ENCODE data around the gene NRL.
"Not testable (repeated sequence)": the region's sequence is repeated elsewhere in the genome, so short reads cannot be mapped to it uniquely, and the experiment has no call there.

Gene NRL

DNA sequence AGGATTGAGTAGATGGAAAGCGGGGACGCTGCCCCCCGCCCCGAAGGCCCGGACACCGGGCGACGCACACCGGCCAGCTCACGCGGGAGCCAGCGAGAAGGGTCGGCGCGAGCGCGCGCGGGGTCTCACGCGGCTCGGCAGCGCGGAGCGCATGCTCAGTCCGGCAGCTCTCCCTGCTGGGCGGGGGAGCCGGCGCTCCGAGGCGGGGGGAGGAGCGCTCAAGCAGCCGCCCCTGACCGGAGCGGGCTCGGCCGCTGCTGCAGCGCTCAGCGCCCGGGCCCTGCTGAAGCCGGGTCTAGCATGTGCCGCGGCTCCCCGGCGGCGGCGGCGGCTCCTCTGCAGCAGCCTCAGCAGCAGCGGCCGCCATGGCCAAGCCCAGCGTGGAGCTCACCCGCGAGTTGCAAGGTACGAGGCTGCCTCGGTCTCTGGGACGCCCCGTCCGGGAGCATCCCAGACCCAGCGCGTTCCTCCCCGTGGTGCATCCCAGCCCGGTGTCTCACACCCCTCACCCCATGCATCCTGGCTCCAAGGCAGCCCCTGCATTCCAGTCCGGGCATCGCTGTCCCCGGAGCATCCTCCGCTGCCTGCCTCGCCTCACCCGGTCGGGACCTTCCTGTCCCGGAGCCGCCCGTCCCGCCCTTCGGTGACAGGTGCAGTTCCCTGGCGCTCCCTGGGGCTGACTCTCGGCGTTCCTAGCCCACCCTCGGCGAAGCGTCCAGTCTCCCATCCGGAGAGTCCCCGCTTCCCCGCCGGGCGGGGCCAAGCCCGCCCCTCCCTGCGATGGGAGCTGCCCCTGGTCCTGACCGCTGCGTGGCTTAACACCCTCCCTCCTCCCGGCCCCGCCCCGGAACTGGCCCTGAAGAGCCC, 62.7 kb downstream of the NRL start, which contains the start of gene CARMIL3:
TSS of gene CARMIL3 (plus strand) at position 221 of the 867 bp plus-strand sequence. CDS start at position 366, 145 bp downstream.
- FAIRE-seq: no peak

DNA sequence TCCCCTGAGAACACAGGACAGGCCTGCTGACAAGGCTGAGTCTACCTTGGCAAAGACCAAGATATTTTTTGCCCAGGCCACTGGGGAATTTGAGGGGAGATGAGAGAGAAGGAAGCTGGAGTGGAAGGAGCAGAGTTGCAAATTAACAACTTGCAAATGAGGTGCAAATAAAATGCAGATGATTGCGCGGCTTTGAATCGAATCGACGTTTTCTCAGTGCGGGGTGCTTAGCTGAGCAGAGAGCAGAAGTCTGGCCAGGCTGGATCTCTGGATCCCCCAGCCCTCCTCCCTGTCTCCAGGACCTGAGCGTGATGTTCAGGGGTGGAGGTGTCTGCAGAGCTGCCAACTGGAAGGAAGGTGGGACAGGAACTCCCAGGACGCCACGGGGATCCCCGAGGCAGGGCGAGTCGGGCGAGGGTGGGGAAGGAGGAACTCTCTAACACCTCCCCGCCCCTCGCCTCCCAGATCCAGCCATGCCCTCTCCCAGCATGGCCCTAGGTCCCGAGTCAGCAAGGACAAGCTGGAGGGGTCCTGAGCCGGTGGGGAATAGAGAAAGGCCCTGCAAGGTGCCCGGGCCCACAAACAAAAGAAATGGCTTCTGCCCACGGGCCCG, 63.5 kb downstream of the NRL start:
- no peak for FAIRE-seq

DNA sequence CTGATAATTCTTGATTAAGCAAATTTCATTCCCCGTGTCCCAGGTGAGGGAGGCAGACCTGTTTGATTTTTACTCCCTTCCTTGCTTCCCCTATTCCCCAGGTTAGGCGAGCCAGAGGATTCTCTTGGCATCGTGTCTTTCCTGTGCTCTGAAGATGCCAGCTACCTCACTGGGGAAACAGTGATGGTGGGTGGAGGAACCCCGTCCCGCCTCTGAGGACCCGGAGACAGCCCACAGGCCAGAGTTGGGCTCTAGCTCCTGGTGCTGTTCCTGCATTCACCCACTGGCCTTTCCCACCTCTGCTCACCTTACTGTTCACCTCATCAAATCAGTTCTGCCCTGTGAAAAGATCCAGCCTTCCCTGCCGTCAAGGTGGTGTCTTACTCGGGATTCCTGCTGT, 64.0 kb downstream of the NRL start:
- not testable (repeated sequence) for FAIRE-seq

- not testable (repeated sequence) for FAIRE-seq
These were observed 65.7 kb downstream of the NRL start for GRCh38 chr14:24049002-24049401.

DNA sequence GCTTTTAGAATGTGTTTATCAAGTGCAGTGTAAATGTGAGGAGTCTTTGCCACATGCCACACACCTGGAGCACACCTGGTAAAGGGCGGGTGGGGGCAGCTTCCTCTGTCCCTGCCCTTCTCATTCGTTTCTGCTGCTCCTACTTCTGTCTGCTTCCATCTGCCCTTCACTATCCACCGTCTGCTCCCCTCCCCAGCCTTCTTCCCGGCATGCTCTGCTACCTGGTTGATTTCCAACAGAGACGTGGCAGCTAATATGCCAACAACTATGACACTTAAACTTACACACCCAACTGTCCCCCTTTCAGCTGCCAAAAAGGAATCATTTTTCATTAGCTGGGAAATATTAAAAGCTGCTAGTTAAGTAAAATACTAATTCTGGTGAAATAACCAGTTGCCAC, 72.0 kb downstream of the NRL start:
- FAIRE-seq: no peak

DNA sequence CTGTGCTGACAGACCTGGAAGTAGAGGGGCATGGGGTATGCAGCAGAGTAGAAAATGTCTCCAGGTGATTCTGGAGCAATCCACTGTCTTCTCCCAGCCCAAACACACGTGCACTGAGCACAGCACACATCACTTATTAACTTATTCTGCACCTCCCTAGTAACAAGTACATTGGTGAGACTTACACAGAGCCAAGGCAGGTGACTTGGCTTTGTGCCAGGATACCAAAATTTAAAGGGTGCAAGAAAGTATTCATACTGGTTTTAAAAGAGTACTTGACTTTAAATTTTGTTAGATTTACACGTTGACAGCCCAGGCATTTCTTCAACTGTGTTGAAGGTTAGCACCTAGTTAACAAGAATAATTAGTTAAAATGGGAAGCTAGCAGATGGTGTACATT, 74.1 kb downstream of the NRL start:
- FAIRE-seq: no peak

DNA sequence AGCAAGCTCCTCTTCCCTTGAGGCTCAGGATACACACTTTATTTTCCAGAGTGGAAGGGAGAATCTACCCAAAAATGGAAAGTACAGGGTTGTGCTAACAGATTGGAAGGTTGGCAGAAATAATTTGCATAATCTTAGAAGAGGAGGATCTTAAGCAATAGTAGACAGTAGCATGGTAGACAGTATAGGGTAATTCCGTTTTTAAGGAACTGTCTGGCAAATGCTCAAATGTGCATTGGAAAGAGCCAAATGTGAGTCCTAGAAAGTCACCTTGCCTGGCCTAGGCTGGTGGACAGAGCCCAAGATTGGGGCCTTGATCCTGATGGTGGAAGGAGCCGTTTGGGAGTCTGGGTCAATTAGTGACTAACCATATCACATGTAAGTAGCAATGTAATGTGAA, 76.1 kb downstream of the NRL start:
- no peak for FAIRE-seq

GRCh38 chr14:24037658-24038037, 77.1 kb downstream of the NRL start:
- no peak for FAIRE-seq

GRCh38 chr14:24036963-24037657, 77.6 kb downstream of the NRL start:
- FAIRE-seq: not testable (repeated sequence)

DNA sequence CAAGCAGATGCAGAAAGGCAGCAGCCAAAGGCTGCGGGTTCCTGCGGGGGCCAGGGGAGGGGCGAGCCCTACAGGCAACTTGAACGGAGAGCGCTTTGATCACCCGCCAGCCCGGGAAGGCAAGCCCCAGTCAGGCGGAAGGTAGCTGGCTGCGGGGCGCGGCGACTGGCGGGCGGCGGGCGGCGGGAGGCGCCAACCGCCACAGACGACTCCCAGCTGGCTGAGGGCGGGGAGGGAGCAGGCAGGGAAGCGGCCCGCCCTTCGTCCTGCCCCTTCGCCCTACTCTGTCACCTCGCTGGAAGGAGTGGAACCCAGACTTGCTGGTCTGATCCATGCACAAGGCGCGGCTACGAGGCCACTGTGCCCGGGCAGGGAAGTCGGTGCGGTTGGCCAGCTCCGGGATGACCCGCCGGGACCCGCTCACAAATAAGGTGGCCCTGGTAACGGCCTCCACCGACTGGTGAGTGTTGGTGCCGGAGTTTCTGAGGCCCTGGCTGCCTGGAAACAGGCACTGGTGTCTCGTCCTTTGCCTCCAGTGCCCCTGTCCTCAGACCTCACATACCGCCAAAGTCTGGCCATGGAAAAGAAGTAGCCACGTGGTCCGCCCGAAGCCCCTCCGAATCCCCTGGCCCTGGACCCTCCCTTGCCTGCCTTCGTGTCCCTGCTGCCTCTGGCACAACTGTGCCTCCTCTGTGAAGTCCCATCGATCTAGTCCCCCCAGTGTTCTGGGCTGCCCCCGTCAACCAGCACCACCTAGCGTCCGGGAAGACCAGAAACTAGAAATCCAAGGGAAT, 78.4 kb downstream of the NRL start:
- no peak for FAIRE-seq

DNA sequence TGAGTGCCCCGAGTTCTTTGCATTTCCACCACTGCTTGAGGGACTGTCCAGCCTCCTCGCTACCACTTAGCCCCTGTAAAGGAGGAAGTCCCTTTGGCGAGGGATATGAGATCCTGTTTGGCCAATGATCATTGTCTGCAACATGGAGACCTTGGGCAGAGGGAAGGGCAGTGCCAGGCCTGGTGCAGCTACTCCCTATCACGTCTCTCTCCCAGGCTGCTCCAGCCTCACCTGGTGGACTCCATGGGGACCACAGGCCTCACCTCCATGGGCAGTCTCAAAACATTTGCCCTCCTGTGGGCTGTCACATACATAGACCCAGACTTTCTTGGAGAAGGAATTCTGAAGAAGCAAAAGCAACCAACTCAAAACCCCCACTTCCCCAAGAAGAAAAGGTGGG, 79.0 kb downstream of the NRL start:
- FAIRE-seq: not testable (repeated sequence)

DNA sequence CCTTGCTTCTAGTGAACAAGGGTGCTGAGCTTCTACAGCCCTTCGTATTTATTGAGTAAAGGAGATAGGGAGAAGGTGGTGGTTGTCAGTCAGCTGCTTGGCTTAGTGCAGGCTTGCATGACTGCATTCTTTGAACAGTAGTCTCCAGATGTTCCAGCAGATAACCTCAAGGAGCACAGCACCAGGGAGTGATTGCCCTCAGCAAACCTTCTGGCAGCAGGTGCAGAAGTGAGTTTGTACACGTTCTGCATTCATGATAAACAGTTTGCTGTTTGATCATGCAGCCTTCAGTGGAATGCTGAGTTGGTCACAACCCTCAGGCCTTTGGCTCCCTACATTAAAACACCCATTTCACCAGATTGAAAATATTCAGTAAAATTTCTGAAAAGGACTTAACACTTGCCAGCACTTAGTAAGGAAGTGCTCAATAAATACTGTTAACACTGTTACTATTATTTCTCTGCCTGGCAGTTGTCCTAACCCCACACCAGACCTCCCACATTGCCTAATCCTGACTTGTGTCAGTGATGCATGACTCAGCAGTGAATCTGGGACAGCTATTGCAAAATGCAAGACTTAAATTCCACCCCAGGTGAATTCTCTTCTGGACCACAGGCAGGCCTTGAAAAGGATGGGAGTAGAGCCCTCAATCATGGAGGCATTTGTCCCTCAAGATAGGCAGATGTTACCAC, 81.9 kb downstream of the NRL start:
- no peak for FAIRE-seq

DNA sequence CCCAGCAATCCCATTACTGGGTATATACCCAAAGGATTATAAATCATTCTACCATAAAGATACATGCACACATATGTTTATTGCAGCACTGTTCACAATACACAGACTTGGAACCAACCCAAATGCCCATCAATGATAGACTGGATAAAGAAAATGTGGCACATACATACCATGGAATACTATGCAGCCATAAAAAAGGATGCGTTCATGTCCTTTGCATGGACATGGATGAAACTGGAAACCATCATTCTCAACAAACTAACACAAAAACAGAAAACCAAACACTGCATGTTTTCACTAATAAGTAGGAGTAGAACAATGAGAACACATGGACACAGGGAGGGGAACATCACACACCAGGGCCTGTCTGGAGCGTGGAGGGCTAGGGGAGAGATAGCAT, 83.4 kb downstream of the NRL start:
- not testable (repeated sequence) for FAIRE-seq

DNA sequence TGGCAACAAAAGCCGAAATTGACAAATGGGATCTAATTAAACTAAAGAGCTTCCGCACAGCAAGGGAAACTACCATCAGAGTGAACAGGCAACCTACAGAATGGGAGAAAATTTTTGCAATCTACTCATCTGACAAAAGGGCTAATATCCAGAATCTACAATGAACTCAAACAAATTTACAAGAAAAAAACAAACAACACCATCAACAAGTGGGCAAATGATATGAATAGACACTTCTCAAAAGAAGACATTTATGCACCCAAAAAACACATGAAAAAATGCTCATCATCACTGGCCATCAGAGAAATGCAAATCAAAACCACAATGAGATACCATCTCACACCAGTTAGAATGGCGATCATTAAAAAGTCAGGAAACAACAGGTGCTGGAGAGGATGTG, 85.1 kb downstream of the NRL start:
- FAIRE-seq: not testable (repeated sequence)

All from colon (tissue), 2 donors.